ENCODE measurements around the gene SH3RF2. TPM values are rescaled to one million over a fixed set of nuclear protein-coding genes. Genes with fewer than 3 reads are reported as not detected.

SH3RF2 gene
- total and polyA plus RNA-seq, 2 donors (not counting 3 experiments of a cell fraction or from before 2014, with no cell fraction given), result 0.54 to 0.84 TPM

- FAIRE-seq (no peak), DNase-seq (ENCODE audit: low read depth, low spot score) (no peak)
- no peak overlapping the region for H2AFZ ChIP-seq (ENCODE audit: low read depth, low read length)
- TF ChIP-seq JUN (IDR thresholded peaks at IDR 0.05; ENCODE audit: borderline replicate concordance, insufficient read depth, insufficient read length, low read depth) (no peak), GATA2 (IDR thresholded peaks at IDR 0.05; ENCODE audit: insufficient read depth, insufficient read length, low read depth, low read length) (no peak), POLR2AphosphoS5 (IDR thresholded peaks at IDR 0.05; ENCODE audit: insufficient read depth, low read depth, low read length) (no peak), EZH2 (IDR thresholded peaks at IDR 0.05; ENCODE audit: borderline replicate concordance, low read depth, low read length, severe bottlenecking) (no peak), FOS (IDR thresholded peaks at IDR 0.05; ENCODE audit: borderline replicate concordance, insufficient read depth, low read length) (no peak), MYC (IDR thresholded peaks at IDR 0.05; ENCODE audit: low read depth, low read length) (no peak), CTCF (IDR thresholded peaks at IDR 0.05; ENCODE audit: extremely low read depth in 1 of 2, insufficient read depth in 1 of 2, low read depth in 1 of 2, low read length in 2 of 2) (no peak)
- H3K36me3 ChIP-seq (ENCODE audit: control insufficient read depth in 2 of 2, extremely low read depth in 1 of 2, insufficient read depth in 2 of 2, low read length in 2 of 2), result no peaks in the 10 kb centered on the region
- no peak overlapping the region for H3K4me3 ChIP-seq (replicated peaks in 1 of 3; ENCODE audit: insufficient read depth in 1 of 3, low read depth in 1 of 3, low read length in 3 of 3)
- BruUV-seq (replicated peaks), result no TSS peak
- no peak overlapping the region for H3K9ac ChIP-seq (replicated peaks; ENCODE audit: extremely low read depth, insufficient read depth, low read length)
- H3K4me1 ChIP-seq (ENCODE audit: control insufficient read depth, extremely low read depth, insufficient read depth, low read length), result no peaks in the 10 kb centered on the region
- H3K79me2 ChIP-seq (ENCODE audit: control insufficient read depth, insufficient read depth, low read length), result no peaks in the 10 kb centered on the region
- no peaks in the 10 kb centered on the region for H3K9me1 ChIP-seq (replicated peaks; ENCODE audit: control insufficient read depth, extremely low read depth, insufficient read depth, low read length)
- intact Hi-C loops (cut with micrococcal nuclease), result no loop called here
- H3K27ac ChIP-seq (ENCODE audit: insufficient read depth, low read depth, low read length), result no peak overlapping the region
- CTCF ChIA-PET, result no interaction called here
- no peaks in the 10 kb centered on the region for H4K20me1 ChIP-seq (replicated peaks; ENCODE audit: control insufficient read depth, extremely low read depth, insufficient read depth, low read length)
- H3K27me3 ChIP-seq (ENCODE audit: control insufficient read depth in 2 of 2, insufficient read depth in 2 of 2, low read length in 2 of 2), result peaks cover 2 to 6% of the 10 kb centered on the region in 2 experiments
- no peaks in the 10 kb centered on the region for H3K9me3 ChIP-seq (replicated peaks; ENCODE audit: control insufficient read depth, insufficient read depth, low read length)
- no peak overlapping the region for H3K4me2 ChIP-seq (ENCODE audit: insufficient read depth, low read length)
- dilution Hi-C loops (cut with MboI; ENCODE audit: extremely low pct_ligation_motif_present, low sequenced_read_pairs), result no loop called here
- POLR2A ChIA-PET, result no interaction called here
Observed at GRCh38 chr5:146079695-146080373, 143.5 kb downstream of the SH3RF2 start.
